C4-2B (cell line): ENCODE results near the gene PRR7.

ENCODE experiments used
- ZFX ChIP-seq: fragments of 450-650 bp; IDR thresholded peaks from 2 replicates; pipeline ENCODE4 v1.6.1; 2017
- TF ChIP-seq, protein P1 (sequence below): fragments of 450-650 bp; conservative IDR thresholded peaks from 2 replicates; pipeline ENCODE4 v1.5.1; 2017; ENCODE audit warnings: mild to moderate bottlenecking

DNA sequence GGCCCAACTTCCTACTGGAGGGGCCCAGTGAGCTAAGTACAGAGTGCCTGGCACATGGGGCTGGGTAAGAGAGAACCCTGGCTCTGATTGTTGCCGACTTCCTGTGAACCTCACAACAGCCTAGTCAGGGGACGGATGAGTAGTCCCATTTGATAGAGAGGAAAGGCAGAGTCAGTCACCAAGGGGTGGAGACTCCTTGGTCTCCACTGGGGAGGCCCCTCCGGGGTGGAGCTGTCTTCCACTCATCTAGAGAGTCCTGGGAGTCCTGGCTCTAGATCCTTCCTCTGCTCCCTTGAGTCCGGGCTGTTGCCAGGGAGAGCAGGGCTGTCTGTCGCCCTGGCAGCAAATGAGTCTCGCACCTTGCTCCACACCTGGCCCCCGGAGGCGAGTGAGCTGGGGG, 12.2 kb upstream of the PRR7 start:
- TF ChIP-seq, protein P1, sequence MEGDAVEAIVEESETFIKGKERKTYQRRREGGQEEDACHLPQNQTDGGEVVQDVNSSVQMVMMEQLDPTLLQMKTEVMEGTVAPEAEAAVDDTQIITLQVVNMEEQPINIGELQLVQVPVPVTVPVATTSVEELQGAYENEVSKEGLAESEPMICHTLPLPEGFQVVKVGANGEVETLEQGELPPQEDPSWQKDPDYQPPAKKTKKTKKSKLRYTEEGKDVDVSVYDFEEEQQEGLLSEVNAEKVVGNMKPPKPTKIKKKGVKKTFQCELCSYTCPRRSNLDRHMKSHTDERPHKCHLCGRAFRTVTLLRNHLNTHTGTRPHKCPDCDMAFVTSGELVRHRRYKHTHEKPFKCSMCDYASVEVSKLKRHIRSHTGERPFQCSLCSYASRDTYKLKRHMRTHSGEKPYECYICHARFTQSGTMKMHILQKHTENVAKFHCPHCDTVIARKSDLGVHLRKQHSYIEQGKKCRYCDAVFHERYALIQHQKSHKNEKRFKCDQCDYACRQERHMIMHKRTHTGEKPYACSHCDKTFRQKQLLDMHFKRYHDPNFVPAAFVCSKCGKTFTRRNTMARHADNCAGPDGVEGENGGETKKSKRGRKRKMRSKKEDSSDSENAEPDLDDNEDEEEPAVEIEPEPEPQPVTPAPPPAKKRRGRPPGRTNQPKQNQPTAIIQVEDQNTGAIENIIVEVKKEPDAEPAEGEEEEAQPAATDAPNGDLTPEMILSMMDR = no peak
- no peak for TF ChIP-seq ZFX
